ENCODE measurements around the gene MAPKAP1. TPM values are rescaled to one million over a fixed set of nuclear protein-coding genes. Genes with fewer than 3 reads are reported as not detected.

MAPKAP1 gene
- total RNA-seq, 4 donors from 2014 or later: 87.1 to 114 (median 111) TPM

- no peak overlapping the region for H3K4me3 ChIP-seq (replicated peaks in 1 of 3)
- no peaks in the 10 kb centered on the region for H3K9me3 ChIP-seq
- no peaks in the 10 kb centered on the region for H3K4me1 ChIP-seq
- 69 to 74% methylated on average over 3 of the region's 3 CpGs for whole genome bisulfite sequencing, 2 donors
- no peaks in the 10 kb centered on the region for H3K27me3 ChIP-seq
- no peaks in the 10 kb centered on the region for H3K36me3 ChIP-seq
- DNase-seq: no peak
- TF ChIP-seq POLR2A (IDR thresholded peaks at IDR 0.05) (no peak), CTCF (IDR thresholded peaks at IDR 0.05) (no peak)
- no peak overlapping the region for H3K27ac ChIP-seq
- intact Hi-C loops (cut with DNase I): no loop called here
These were observed 43.9 kb downstream of the MAPKAP1 start for GRCh38 chr9:125663127-125663526.

GRCh38 chr9:125660557-125660956 is 46.5 kb downstream of the MAPKAP1 start:
- TF ChIP-seq CTCF (IDR thresholded peaks at IDR 0.05) (no peak), POLR2A (IDR thresholded peaks at IDR 0.05) (no peak)
- DNase-seq: no peak
- H3K4me1 ChIP-seq: no peaks in the 10 kb centered on the region
- no peaks in the 10 kb centered on the region for H3K36me3 ChIP-seq
- H3K4me3 ChIP-seq (replicated peaks in 1 of 3): no peak overlapping the region
- no peaks in the 10 kb centered on the region for H3K27me3 ChIP-seq
- intact Hi-C loops (cut with DNase I): no loop called here
- H3K9me3 ChIP-seq: no peaks in the 10 kb centered on the region
- H3K27ac ChIP-seq: no peak overlapping the region
- 97 to 98% methylated on average over 6 of the region's 6 CpGs for WGBS, 2 donors

- Histone ChIP-seq H3K9me3 (no peaks in the 10 kb centered on the region), H3K27me3 (no peaks in the 10 kb centered on the region), H3K36me3 (no peaks in the 10 kb centered on the region), H3K4me1 (no peaks in the 10 kb centered on the region), H3K27ac (no peak overlapping the region), H3K4me3 (replicated peaks in 1 of 3) (no peak overlapping the region)
- 68 to 78% methylated on average over 4 of the region's 4 CpGs for WGBS, 2 donors
- DNase-seq: no peak
- TF ChIP-seq CTCF (IDR thresholded peaks at IDR 0.05): no peak
- no peak for TF ChIP-seq POLR2A (IDR thresholded peaks at IDR 0.05)
- intact Hi-C loops (cut with DNase I): no loop called here
These were observed 47.1 kb downstream of the MAPKAP1 start for GRCh38 chr9:125659954-125660353.

- H3K9me3 ChIP-seq: no peaks in the 10 kb centered on the region
- intact Hi-C loops (cut with DNase I): no loop called here
- TF ChIP-seq POLR2A (IDR thresholded peaks at IDR 0.05) (no peak), CTCF (IDR thresholded peaks at IDR 0.05) (no peak)
- no peak for DNase-seq
- 70 to 82% methylated on average over 2 of the region's 2 CpGs for WGBS, 2 donors
- no peaks in the 10 kb centered on the region for H3K27me3 ChIP-seq
- no peak overlapping the region for H3K27ac ChIP-seq
- H3K4me3 ChIP-seq (replicated peaks in 1 of 3): no peak overlapping the region
- H3K36me3 ChIP-seq: no peaks in the 10 kb centered on the region
- H3K4me1 ChIP-seq: no peaks in the 10 kb centered on the region
These were observed 47.7 kb downstream of the MAPKAP1 start for GRCh38 chr9:125659201-125659840.

GRCh38 chr9:125656560-125656959 is 50.4 kb downstream of the MAPKAP1 start:
- WGBS, 2 donors: 88 to 89% methylated on average over 3 of the region's 3 CpGs
- Histone ChIP-seq H3K27ac (no peak overlapping the region), H3K4me3 (replicated peaks in 1 of 3) (no peak overlapping the region), H3K9me3 (no peaks in the 10 kb centered on the region), H3K36me3 (no peaks in the 10 kb centered on the region), H3K27me3 (no peaks in the 10 kb centered on the region), H3K4me1 (no peaks in the 10 kb centered on the region)
- DNase-seq: no peak
- TF ChIP-seq CTCF (IDR thresholded peaks at IDR 0.05) (no peak), POLR2A (IDR thresholded peaks at IDR 0.05) (no peak)
- intact Hi-C loops (cut with DNase I): no loop called here
